DMS114 treated with DMSO at 0.1 percent for 48 hours (cell line): Measurements from ENCODE around the gene CRYBB3.
"Not testable (repeated sequence)": the region's sequence is repeated elsewhere in the genome, so short reads cannot be mapped to it uniquely, and the experiment has no call there.

Experiments used
- DNase-seq: peaks from one replicate; lab custom pipeline; 2025; ENCODE audit not compliant: unreplicated experiment; lab: John Stamatoyannopoulos, UW

Gene CRYBB3

GRCh38 chr22:25204547-25204946, 4.9 kb downstream of the CRYBB3 start:
- DNase-seq = not testable (repeated sequence)

- DNase-seq = no peak
Measured at GRCh38 chr22:25205847-25206246, 6.2 kb downstream of the CRYBB3 start.

DNA sequence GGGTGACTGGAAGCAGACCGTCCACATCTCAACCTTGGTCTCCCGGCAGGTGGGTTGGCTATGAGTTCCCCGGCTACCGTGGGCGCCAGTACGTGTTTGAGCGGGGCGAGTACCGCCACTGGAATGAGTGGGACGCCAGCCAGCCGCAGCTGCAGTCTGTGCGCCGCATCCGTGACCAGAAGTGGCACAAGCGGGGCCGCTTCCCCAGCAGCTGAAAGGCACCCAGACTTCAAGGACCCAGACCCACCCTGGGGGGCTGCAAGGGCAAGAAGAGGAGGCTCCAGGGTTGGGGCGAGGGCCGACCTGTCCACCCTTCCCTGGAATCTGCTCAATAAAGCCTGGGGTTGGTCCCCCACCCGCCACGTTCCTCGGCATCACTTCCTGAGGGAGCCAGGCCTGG, 7.3 kb downstream of the CRYBB3 start:
- DNase-seq = no peak

GRCh38 chr22:25207553-25208157, 8.0 kb downstream of the CRYBB3 start:
- no peak for DNase-seq

GRCh38 chr22:25208328-25208727, 8.7 kb downstream of the CRYBB3 start:
- no peak for DNase-seq

DNA sequence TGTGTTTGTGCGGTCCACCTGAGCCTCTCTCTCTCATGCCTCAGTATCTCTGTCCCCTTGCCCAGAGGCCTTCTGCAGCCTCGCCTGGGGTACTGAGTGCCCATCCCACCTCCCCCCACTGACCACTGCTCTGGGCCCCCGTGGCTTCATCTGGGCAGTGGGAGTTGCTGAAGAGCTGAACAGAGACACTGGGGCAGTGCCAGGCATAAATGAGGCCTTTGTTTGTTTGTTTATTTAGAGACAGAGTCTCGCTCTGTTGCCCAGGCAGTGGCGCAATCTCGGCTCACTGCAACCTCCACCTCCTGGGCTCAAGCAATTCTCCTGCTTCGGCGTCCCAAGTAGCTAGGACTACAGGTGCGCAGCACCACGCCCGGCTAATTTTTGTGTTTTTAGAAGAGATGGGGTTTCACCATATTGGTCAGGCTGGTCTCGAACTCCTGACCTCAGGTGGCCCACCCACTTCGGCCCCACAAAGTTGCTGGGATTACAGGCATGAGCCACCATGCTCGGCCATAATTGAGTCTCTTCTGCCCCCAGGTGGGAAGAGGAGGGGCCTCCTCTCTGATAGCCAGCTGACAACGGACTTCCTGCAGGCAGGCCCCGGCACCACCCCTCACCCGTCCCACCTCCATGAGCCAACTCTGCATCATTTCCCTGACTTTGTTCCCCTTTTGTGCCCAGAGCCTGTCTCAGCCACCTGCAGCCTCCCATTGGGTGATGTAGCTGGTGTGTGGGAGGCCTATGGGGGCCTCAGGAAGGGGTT, 9.3 kb downstream of the CRYBB3 start:
- DNase-seq = no peak

DNA sequence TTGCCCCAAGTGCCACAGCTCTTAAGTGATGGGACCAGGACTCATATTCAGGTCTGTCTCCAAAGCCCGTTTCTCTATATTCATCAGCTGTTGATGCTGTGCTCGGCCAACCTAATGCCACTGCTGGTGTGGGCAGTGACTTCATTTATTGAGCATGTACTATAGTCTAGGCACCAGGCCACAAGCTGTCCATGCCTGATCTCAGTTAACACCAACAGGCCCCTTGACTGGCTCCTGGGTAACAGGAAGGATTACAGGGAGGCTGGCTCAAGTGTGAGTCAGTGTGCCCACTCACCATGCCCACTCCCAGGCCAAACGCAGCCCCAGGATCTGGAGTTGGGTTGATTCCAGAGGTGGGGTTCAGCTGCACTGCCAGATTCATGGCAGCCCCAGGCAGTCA, 11.1 kb downstream of the CRYBB3 start:
- DNase-seq = no peak

DNA sequence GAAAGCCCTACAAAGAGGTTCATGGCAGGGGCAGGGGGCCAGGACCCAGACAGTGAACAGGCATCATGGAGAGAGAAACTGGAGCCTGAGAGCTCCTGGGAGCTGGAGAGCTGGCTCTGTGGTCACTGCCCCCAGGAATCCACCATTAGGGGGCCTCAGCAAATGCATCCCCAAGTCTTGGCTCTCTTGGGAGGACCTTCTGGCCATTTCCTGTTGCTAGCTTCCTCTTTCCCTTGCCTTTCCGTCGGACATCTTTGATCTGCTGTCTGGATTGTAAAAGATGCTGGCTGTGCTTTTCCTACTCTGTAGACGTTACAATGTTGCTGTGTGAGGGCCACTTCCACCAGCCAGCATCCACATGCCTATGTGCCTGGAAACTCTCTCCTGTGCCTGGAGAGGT, 12.7 kb downstream of the CRYBB3 start:
- DNase-seq = no peak

DNA sequence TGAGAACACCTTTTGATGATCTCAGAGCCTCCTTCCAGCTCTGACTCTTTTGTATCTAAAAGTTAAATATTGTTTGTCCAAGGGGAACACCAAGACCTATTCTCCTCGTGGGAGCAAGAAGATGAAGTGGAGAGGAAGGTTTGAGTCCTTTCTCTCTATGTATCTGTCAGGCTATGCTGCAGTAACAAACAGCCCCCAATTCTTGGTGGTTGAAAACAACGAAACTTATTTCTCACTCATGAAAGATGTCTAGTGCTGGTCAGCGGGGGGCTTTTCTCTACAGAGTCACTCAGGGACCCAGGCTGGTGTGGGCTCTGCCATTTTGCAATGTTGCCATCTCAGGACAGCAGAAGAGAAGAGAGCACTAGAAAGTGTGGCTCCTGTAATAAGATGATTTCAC, 13.6 kb downstream of the CRYBB3 start:
- DNase-seq = no peak

DNA sequence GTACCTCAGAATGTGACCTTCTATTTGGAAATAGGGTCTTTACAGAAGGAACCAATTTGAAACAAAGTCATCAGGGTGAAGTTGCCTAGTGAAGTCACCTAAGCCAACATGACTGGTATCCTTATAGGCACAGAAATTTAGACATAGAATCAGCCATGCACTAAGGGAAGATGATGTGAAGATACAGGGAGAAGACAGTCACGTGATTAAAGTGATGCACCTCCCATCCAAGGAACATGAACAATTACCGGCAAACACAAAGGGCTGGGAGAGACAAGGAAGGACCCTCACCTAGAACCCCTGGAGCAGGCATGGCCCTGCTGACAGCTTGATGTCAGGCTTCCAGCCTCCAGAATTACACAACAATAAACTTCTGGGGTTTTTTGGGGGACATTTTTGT, 16.6 kb downstream of the CRYBB3 start:
- no peak for DNase-seq

DNA sequence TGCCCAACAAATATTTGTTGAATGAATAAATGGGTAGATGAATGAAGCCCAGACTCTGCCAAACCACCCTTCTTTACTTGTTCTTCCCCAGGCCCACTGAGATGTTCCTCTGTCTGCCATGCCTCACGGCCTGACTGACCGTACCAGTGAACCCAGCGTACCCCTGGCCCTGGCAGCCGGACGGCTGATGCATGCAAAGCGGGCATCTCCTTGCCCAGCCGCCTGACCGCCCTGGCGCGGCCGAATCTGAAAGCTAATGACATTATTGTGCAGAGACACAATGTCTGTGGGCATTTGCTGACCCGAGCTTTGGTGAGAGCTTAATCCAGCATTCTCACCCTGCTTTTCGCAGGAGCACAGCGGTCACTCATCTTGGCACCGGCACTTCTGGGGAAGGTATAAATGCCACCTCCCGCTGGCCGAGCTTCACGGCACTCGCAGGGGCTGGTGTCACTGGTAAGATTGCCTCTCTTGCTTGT, 19.6 kb downstream of the CRYBB3 start, which contains the start of gene CRYBB2:
Gene CRYBB2 (plus strand): TSS at position 429 of the 479 bp plus-strand sequence. CDS start 1,791 bp downstream, outside the sequence.
- no peak for DNase-seq

GRCh38 chr22:25219948-25220442, 20.3 kb downstream of the CRYBB3 start:
- no peak for DNase-seq

DNA sequence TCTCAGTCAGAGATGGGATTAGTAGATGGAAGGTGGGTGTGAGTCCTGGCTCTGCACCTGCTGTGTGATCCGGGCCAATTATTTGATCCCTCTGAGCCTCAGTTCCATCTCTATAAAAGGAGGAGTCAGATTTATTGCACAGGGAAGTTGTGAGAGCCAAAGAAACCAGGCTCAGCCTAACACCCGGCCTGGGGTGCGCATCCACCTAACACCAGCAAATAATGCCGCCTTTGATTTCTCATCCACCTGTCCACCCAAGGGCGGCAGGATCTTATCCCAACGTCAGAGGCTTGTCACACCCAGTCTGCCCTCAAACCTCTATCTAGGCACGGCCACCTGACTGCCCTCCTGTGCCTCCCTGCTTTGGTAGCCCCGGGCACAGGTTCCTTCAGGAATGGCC, 22.1 kb downstream of the CRYBB3 start:
- DNase-seq = no peak

DNA sequence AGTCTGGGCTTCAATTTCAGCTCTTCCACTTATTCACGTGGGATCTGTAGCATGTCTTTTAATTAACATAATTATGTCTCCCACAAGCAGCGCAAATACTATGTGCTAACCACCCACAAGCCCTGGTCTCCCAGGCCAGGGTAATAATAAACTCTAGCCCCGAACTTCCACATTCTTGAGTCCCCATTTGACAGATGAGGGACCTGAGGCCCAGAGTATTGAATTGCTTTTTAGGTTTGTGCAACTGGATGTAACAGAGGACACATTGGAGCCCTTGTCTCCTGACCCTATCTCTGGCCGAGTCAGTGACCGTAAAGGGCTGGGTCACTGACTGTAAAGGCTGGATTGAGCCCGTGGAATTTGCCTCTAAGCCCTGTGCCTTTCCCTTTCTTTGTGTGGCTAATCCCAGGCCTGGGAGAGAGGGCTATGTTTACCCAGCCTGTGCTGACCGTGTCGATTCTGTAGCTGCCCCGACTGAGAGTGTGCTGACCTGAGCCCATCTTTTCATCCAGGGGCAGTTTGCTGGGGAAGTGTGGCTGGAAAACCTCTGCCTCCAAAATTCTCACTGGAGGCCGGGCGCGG, 23.7 kb downstream of the CRYBB3 start:
- no peak for DNase-seq

DNA sequence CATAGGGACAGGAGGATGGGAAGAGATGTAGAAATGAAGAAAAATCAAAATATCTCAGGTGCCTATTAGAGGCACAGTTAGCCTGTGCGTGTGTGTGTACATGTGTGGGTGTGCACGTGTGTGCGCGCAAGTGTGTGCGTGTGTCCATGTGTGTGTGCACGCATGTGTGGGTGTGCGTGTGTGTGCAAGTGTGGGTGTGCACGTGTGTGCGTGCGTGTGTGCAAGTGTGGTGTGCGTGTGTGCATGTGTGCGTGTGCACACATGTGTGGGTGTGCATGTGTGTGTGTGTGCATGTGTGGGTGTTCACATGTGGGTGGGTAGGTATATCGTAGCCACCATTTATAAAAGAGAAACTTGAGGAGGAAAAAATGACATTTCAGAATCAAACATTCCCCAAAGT, 29.2 kb downstream of the CRYBB3 start:
- DNase-seq = no peak

- DNase-seq = not testable (repeated sequence)
Measured at GRCh38 chr22:25230760-25231159, 31.1 kb downstream of the CRYBB3 start.

DNA sequence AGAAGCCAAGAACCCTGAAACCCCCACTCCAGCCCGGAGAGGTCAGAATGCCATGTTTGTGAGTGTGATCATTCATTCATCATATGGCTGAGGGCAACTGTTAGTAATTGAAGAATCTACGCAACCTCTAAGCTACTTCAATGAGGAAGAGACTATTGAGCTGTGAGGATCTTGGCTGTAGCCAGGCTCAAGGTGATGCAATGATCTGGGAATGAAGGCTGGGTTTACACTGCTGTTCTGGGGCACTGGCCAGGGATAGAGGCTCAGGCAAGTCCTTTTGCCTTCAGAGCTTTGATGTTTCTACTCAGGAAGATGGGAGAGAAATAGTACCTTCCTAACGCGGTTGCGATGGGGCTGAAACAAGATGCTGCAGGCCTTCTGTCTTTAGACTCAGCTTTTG, 32.6 kb downstream of the CRYBB3 start:
- no peak for DNase-seq

DNA sequence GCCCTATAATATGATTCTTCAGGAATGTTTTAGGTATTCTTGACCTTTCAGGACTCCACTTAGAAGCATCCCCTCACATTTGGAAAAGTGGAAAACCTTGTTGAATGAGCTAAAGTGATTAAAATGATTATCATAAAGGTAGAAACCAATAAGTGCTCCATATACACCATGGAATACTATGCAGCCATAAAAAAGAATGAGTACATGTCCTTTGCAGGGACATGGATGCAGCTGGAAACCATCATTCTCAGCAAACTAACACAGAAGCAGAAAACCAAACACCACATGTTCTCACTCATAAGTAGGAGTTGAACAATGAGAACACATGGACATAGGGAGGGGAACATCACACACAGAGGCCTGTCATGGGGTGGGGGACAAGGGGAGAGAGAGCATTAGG, 34.0 kb downstream of the CRYBB3 start:
- DNase-seq = not testable (repeated sequence)

GRCh38 chr22:25235547-25236290, 36.1 kb downstream of the CRYBB3 start:
- DNase-seq = peak; percentile 63

GRCh38 chr22:25236417-25236816, 36.8 kb downstream of the CRYBB3 start:
- no peak for DNase-seq

- DNase-seq = no peak
Measured at GRCh38 chr22:25237503-25237902, 37.8 kb downstream of the CRYBB3 start.
